ENCODE data around the gene LRBA. TPM values are rescaled to one million over a fixed set of nuclear protein-coding genes. Genes with fewer than 3 reads are reported as not detected.

The LRBA gene
- total and polyA plus RNA-seq, 4 donors = 8.2 to 69.8 (median 32.8) TPM

GRCh38 chr4:150982557-150983233 lies 32.4 kb downstream of the LRBA start (continued):
- TF ChIP-seq CTCF (IDR thresholded peaks at IDR 0.05; ENCODE audit: low read depth, low read length, missing input control) = no peak
- TF ChIP-seq RXRA (IDR thresholded peaks at IDR 0.05) = no peak
- TF ChIP-seq FOXA2 (IDR thresholded peaks at IDR 0.05) = no peak
- no peak for TF ChIP-seq TAF1 (conservative IDR thresholded peaks at IDR 0.05)

GRCh38 chr4:150978738-150979575 lies 36.1 kb downstream of the LRBA start:
- H3K9me3 ChIP-seq (ENCODE audit: control insufficient read depth in 4 of 4, low read length in 3 of 4) = peaks cover 0 to 2% (median 0%) of the 10 kb centered on the region in 4 donors
- no peak overlapping the region for H3K4me3 ChIP-seq (ENCODE audit: low read depth in 1 of 3, low read length in 3 of 3)
- H3K27ac ChIP-seq (ENCODE audit: low read depth in 1 of 2, low read length in 2 of 2) = no peak overlapping the region
- H3K36me3 ChIP-seq (ENCODE audit: control insufficient read depth in 4 of 4, insufficient read depth in 3 of 4, low read depth in 1 of 4, low read length in 3 of 4) = no peaks in the 10 kb centered on the region
- no peak for DNase-seq (ENCODE audit: low spot score)
- H3K27me3 ChIP-seq (ENCODE audit: control insufficient read depth in 4 of 4, insufficient read depth in 4 of 4, low read length in 3 of 4) = no peaks in the 10 kb centered on the region
- WGBS = 98% methylated on average over 3 of the region's 3 CpGs
- H3K9ac ChIP-seq (ENCODE audit: low read depth in 1 of 2, low read length in 2 of 2) = no peak overlapping the region
- H3K4me1 ChIP-seq (ENCODE audit: control insufficient read depth in 4 of 4, insufficient read depth in 4 of 4, low read length in 3 of 4) = peaks cover 0 to 13% (median 5%) of the 10 kb centered on the region in 4 donors
- TF ChIP-seq MAX (IDR thresholded peaks at IDR 0.05) (no peak), NR2F2 (IDR thresholded peaks at IDR 0.05) (no peak), ATF3 (IDR thresholded peaks at IDR 0.05) (no peak), YY1 (IDR thresholded peaks at IDR 0.05) (no peak), FOXA2 (IDR thresholded peaks at IDR 0.05) (no peak), ZBTB33 (IDR thresholded peaks at IDR 0.05) (no peak), SP1 (IDR thresholded peaks at IDR 0.05) (no peak)

GRCh38 chr4:150976478-150977118 lies 38.5 kb downstream of the LRBA start:
- DNase-seq (ENCODE audit: low spot score) = no peak
- 86% methylated on average over 11 of the region's 11 CpGs for WGBS
- Histone ChIP-seq H3K27me3 (ENCODE audit: control insufficient read depth in 4 of 4, insufficient read depth in 4 of 4, low read length in 3 of 4) (no peaks in the 10 kb centered on the region), H3K9ac (ENCODE audit: low read depth in 1 of 2, low read length in 2 of 2) (no peak overlapping the region), H3K27ac (ENCODE audit: low read depth in 1 of 2, low read length in 2 of 2) (no peak overlapping the region), H3K36me3 (ENCODE audit: control insufficient read depth in 4 of 4, insufficient read depth in 3 of 4, low read depth in 1 of 4, low read length in 3 of 4) (no peaks in the 10 kb centered on the region), H3K4me3 (ENCODE audit: low read depth in 1 of 3, low read length in 3 of 3) (no peak overlapping the region), H3K4me1 (ENCODE audit: control insufficient read depth in 4 of 4, insufficient read depth in 4 of 4, low read length in 3 of 4) (peaks cover 0 to 20% (median 5%) of the 10 kb centered on the region in 4 donors), H3K9me3 (ENCODE audit: control insufficient read depth in 4 of 4, low read length in 3 of 4) (peaks cover 0 to 2% (median 0%) of the 10 kb centered on the region in 4 donors)
- TF ChIP-seq HNF4A (conservative IDR thresholded peaks at IDR 0.05) = no peak

All from liver (tissue), 9 donors.